MM.1S (cell line): ENCODE results near the gene FHL1.

ENCODE experiments used
- DNase-seq: peaks from one replicate; pipeline ENCODE4 v3.0.0-alpha.2; 2015
- H2AFZ ChIP-seq: fragments of 300-600 bp; sonication (generic); 2 replicates; pipeline ENCODE4 v1.6.0; 2016; ENCODE audit warnings: antibody characterized with exemption, low read length
- H3F3A ChIP-seq: fragments of 300-600 bp; sonication (generic); 2 replicates; pipeline ENCODE4 v1.6.1; 2016; ENCODE audit warnings: mild to moderate bottlenecking, antibody characterized with exemption, low read length, moderate library complexity, mixed read lengths; ENCODE audit not compliant: insufficient read depth
- H3K27ac ChIP-seq: fragments of 300-600 bp; sonication (generic); 2 replicates; pipeline ENCODE4 v1.5.1; 2016; ENCODE audit warnings: mild to moderate bottlenecking, low read length
- H3K27me3 ChIP-seq: fragments of 300-600 bp; sonication (generic); replicated peaks from 2 replicates; pipeline ENCODE4 v1.6.0; 2016; ENCODE audit warnings: low read length; ENCODE audit not compliant: insufficient read depth
- H3K36me3 ChIP-seq: fragments of 300-600 bp; sonication (generic); replicated peaks from 2 replicates; pipeline ENCODE4 v1.6.1; 2016; ENCODE audit warnings: mild to moderate bottlenecking, low read length, mixed read lengths; ENCODE audit not compliant: insufficient read depth
- H3K4me1 ChIP-seq: fragments of 300-600 bp; sonication (generic); 2 replicates; pipeline ENCODE4 v1.6.1; 2016; ENCODE audit warnings: low read length, mixed read lengths
- H3K4me2 ChIP-seq: fragments of 300-600 bp; sonication (generic); 2 replicates; pipeline ENCODE4 v1.6.0; 2016; ENCODE audit warnings: low read depth, low read length
- H3K4me3 ChIP-seq: fragments of 300-600 bp; sonication (generic); 2 replicates; pipeline ENCODE4 v1.5.1; 2016; ENCODE audit warnings: low read length, mixed read lengths
- H3K79me2 ChIP-seq: fragments of 300-600 bp; sonication (generic); 2 replicates; pipeline ENCODE4 v1.6.1; 2016; ENCODE audit warnings: mixed run types, low read length, mixed read lengths
- H3K9ac ChIP-seq: fragments of 300-600 bp; sonication (generic); 2 replicates; pipeline ENCODE4 v1.6.1; 2016; ENCODE audit warnings: low read length, mixed read lengths
- H3K9me2 ChIP-seq: fragments of 300-600 bp; sonication (generic); replicated peaks from 2 replicates; pipeline ENCODE4 v1.6.1; 2016; ENCODE audit warnings: mild to moderate bottlenecking, low read length, mixed read lengths; ENCODE audit not compliant: insufficient read depth
- H3K9me3 ChIP-seq: fragments of 300-600 bp; sonication (generic); replicated peaks from 2 replicates; pipeline ENCODE4 v1.6.1; 2016; ENCODE audit warnings: mild to moderate bottlenecking, low read length, mixed read lengths; ENCODE audit not compliant: insufficient read depth
- H4K20me1 ChIP-seq: fragments of 300-600 bp; sonication (generic); 2 replicates; pipeline ENCODE4 v1.6.1; 2016; ENCODE audit warnings: mild to moderate bottlenecking, low read length, moderate library complexity, mixed read lengths; ENCODE audit not compliant: insufficient read depth
- CTCF ChIP-seq: fragments of 300-600 bp; sonication (generic); IDR thresholded peaks from 2 replicates; pipeline ENCODE4 v1.5.1; 2016; ENCODE audit warnings: antibody characterized with exemption, low read length, mixed read lengths
- EZH2 ChIP-seq: fragments of 300-600 bp; sonication (generic); optimal IDR thresholded peaks from 2 replicates; pipeline ENCODE3; 2017; ENCODE audit warnings: low read depth, mild to moderate bottlenecking, antibody characterized with exemption, low read length, mixed read lengths
- EZH2phosphoT487 ChIP-seq: fragments of 300-600 bp; sonication (generic); IDR thresholded peaks from 2 replicates; pipeline ENCODE4 v1.6.1; 2018; ENCODE audit warnings: antibody characterized with exemption, low read length

Gene FHL1

GRCh38 chrX:136179133-136179532 is 31.8 kb downstream of the FHL1 start:
- Histone ChIP-seq H2AFZ (no peak overlapping the region), H3K4me3 (no peak overlapping the region), H3K27me3 (no peaks in the 10 kb centered on the region), H3K79me2 (no peaks in the 10 kb centered on the region; the same call in 1 of the 2 replicates), H3K36me3 (no peaks in the 10 kb centered on the region), H4K20me1 (no peaks in the 10 kb centered on the region), H3K9me3 (no peaks in the 10 kb centered on the region), H3K9me2 (no peaks in the 10 kb centered on the region), H3F3A (no peaks in the 10 kb centered on the region), H3K9ac (no peak overlapping the region), H3K4me2 (no peak overlapping the region), H3K27ac (no peak overlapping the region), H3K4me1 (no peaks in the 10 kb centered on the region)
- DNase-seq: no peak
- no peak for TF ChIP-seq EZH2

GRCh38 chrX:136182414-136182813 is 35.1 kb downstream of the FHL1 start:
- no peak overlapping the region for H3K27ac ChIP-seq
- H3K9me3 ChIP-seq: no peaks in the 10 kb centered on the region
- H3K36me3 ChIP-seq: no peaks in the 10 kb centered on the region
- no peaks in the 10 kb centered on the region for H3K27me3 ChIP-seq
- no peak overlapping the region for H3K4me2 ChIP-seq
- DNase-seq: no peak
- no peak overlapping the region for H3K4me3 ChIP-seq
- H4K20me1 ChIP-seq: no peaks in the 10 kb centered on the region
- H3K9ac ChIP-seq: no peak overlapping the region
- no peaks in the 10 kb centered on the region for H3K4me1 ChIP-seq
- TF ChIP-seq EZH2: no peak
- H2AFZ ChIP-seq: no peak overlapping the region
- H3F3A ChIP-seq: no peaks in the 10 kb centered on the region
- no peaks in the 10 kb centered on the region for H3K9me2 ChIP-seq
- H3K79me2 ChIP-seq: no peaks in the 10 kb centered on the region; the same call in 1 of the 2 replicates

- Histone ChIP-seq H3K27ac (no peak overlapping the region), H3K4me2 (no peak overlapping the region), H4K20me1 (no peaks in the 10 kb centered on the region), H3K9me2 (no peaks in the 10 kb centered on the region), H2AFZ (no peak overlapping the region), H3K27me3 (no peaks in the 10 kb centered on the region), H3K79me2 (no peaks in the 10 kb centered on the region; the same call in 1 of the 2 replicates), H3K36me3 (no peaks in the 10 kb centered on the region), H3K9ac (no peak overlapping the region), H3F3A (no peaks in the 10 kb centered on the region), H3K9me3 (no peaks in the 10 kb centered on the region), H3K4me1 (no peaks in the 10 kb centered on the region), H3K4me3 (no peak overlapping the region)
- DNase-seq: no peak
- TF ChIP-seq CTCF (no peak), EZH2phosphoT487 (no peak), EZH2 (no peak)
Observed at GRCh38 chrX:136183172-136183571, 35.8 kb downstream of the FHL1 start.

- H3K9me2 ChIP-seq: no peaks in the 10 kb centered on the region
- H4K20me1 ChIP-seq: no peaks in the 10 kb centered on the region
- no peaks in the 10 kb centered on the region for H3K4me1 ChIP-seq
- H3K27ac ChIP-seq: no peak overlapping the region
- no peaks in the 10 kb centered on the region for H3K27me3 ChIP-seq
- no peaks in the 10 kb centered on the region for H3K9me3 ChIP-seq
- H3K4me2 ChIP-seq: no peak overlapping the region
- H3F3A ChIP-seq: no peaks in the 10 kb centered on the region
- H3K36me3 ChIP-seq: no peaks in the 10 kb centered on the region
- H2AFZ ChIP-seq: no peak overlapping the region
- no peak overlapping the region for H3K4me3 ChIP-seq
- TF ChIP-seq EZH2phosphoT487: no peak
- TF ChIP-seq EZH2: no peak
- TF ChIP-seq CTCF: no peak
- H3K79me2 ChIP-seq: peaks cover 4% of the 10 kb centered on the region; the same call in 1 of the 2 replicates
- H3K9ac ChIP-seq: no peak overlapping the region
- no peak for DNase-seq
Observed at GRCh38 chrX:136183917-136184316, 36.6 kb downstream of the FHL1 start.
